OCI-LY3 (cell line): ENCODE results near the gene UNC5B.

Source experiments
- EZH2phosphoT487 ChIP-seq: fragments of 200-600 bp; shearing (Covaris generic); IDR thresholded peaks from 2 replicates; pipeline ENCODE4 v1.6.1; 2018; ENCODE audit warnings: antibody characterized with exemption, mixed run types, low read depth
- TF ChIP-seq, protein P1 (sequence below): fragments of 200-600, 300-600 bp; sonication (generic); IDR thresholded peaks from 2 replicates; pipeline ENCODE4 v1.5.1; 2014; ENCODE audit warnings: antibody characterized with exemption, low read length, low read depth

- TF ChIP-seq, protein P1, sequence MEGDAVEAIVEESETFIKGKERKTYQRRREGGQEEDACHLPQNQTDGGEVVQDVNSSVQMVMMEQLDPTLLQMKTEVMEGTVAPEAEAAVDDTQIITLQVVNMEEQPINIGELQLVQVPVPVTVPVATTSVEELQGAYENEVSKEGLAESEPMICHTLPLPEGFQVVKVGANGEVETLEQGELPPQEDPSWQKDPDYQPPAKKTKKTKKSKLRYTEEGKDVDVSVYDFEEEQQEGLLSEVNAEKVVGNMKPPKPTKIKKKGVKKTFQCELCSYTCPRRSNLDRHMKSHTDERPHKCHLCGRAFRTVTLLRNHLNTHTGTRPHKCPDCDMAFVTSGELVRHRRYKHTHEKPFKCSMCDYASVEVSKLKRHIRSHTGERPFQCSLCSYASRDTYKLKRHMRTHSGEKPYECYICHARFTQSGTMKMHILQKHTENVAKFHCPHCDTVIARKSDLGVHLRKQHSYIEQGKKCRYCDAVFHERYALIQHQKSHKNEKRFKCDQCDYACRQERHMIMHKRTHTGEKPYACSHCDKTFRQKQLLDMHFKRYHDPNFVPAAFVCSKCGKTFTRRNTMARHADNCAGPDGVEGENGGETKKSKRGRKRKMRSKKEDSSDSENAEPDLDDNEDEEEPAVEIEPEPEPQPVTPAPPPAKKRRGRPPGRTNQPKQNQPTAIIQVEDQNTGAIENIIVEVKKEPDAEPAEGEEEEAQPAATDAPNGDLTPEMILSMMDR = no peak
- no peak for TF ChIP-seq EZH2phosphoT487
These were observed 3.0 kb upstream of the UNC5B start for GRCh38 chr10:71209352-71209715.
